ENCODE data around the gene SCGB3A1. TPM values are rescaled to one million over a fixed set of nuclear protein-coding genes. Genes with fewer than 3 reads are reported as not detected.

The SCGB3A1 gene
- total RNA-seq, 1 donor from 2014 or later: not detected

- no peaks in the 10 kb centered on the region for H3K36me3 ChIP-seq (ENCODE audit: control insufficient read depth, insufficient read depth, low read length)
- no peak for TF ChIP-seq CTCF (IDR thresholded peaks at IDR 0.05; ENCODE audit: insufficient read depth, low read length, poor library complexity, severe bottlenecking)
- peaks cover 2% of the 10 kb centered on the region for H3K27me3 ChIP-seq (ENCODE audit: control insufficient read depth, insufficient read depth, low read length)
- no peak overlapping the region for H3K4me3 ChIP-seq (ENCODE audit: low read depth, low read length)
- DNase-seq (ENCODE audit: low read depth): peak; percentile 26
Measured at GRCh38 chr5:180636403-180637075, 45.2 kb upstream of the SCGB3A1 start.

- no peak for TF ChIP-seq CTCF (IDR thresholded peaks at IDR 0.05; ENCODE audit: insufficient read depth, low read length, poor library complexity, severe bottlenecking)
- DNase-seq (ENCODE audit: low read depth): no peak
- H3K4me3 ChIP-seq (ENCODE audit: low read depth, low read length): no peak overlapping the region
- no peaks in the 10 kb centered on the region for H3K36me3 ChIP-seq (ENCODE audit: control insufficient read depth, insufficient read depth, low read length)
- H3K27me3 ChIP-seq (ENCODE audit: control insufficient read depth, insufficient read depth, low read length): no peaks in the 10 kb centered on the region
Measured at GRCh38 chr5:180636016-180636402, 44.7 kb upstream of the SCGB3A1 start.

- Histone ChIP-seq H3K36me3 (ENCODE audit: control insufficient read depth, insufficient read depth, low read length) (no peaks in the 10 kb centered on the region), H3K27me3 (ENCODE audit: control insufficient read depth, insufficient read depth, low read length) (no peaks in the 10 kb centered on the region), H3K4me3 (ENCODE audit: low read depth, low read length) (no peak overlapping the region)
- no peak for DNase-seq (ENCODE audit: low read depth)
- TF ChIP-seq CTCF (IDR thresholded peaks at IDR 0.05; ENCODE audit: insufficient read depth, low read length, poor library complexity, severe bottlenecking): no peak
Measured at GRCh38 chr5:180633283-180634177, 42.2 kb upstream of the SCGB3A1 start.

- Histone ChIP-seq H3K36me3 (ENCODE audit: control insufficient read depth, insufficient read depth, low read length) (no peaks in the 10 kb centered on the region), H3K4me3 (ENCODE audit: low read depth, low read length) (no peak overlapping the region), H3K27me3 (ENCODE audit: control insufficient read depth, insufficient read depth, low read length) (no peaks in the 10 kb centered on the region)
- no peak for TF ChIP-seq CTCF (IDR thresholded peaks at IDR 0.05; ENCODE audit: insufficient read depth, low read length, poor library complexity, severe bottlenecking)
- no peak for DNase-seq (ENCODE audit: low read depth)
Measured at GRCh38 chr5:180632768-180633167, 41.5 kb upstream of the SCGB3A1 start.

- no peak for TF ChIP-seq CTCF (IDR thresholded peaks at IDR 0.05; ENCODE audit: insufficient read depth, low read length, poor library complexity, severe bottlenecking)
- no peaks in the 10 kb centered on the region for H3K27me3 ChIP-seq (ENCODE audit: control insufficient read depth, insufficient read depth, low read length)
- no peaks in the 10 kb centered on the region for H3K36me3 ChIP-seq (ENCODE audit: control insufficient read depth, insufficient read depth, low read length)
- DNase-seq (ENCODE audit: low read depth): no peak
- no peak overlapping the region for H3K4me3 ChIP-seq (ENCODE audit: low read depth, low read length)
Measured at GRCh38 chr5:180631549-180632383, 40.5 kb upstream of the SCGB3A1 start.

All from kidney epithelial cell (primary cell).